Gastroesophageal sphincter (tissue), 3 donors: ENCODE measurements around the gene LNX1.

Experiments
- POLR2AphosphoS5 ChIP-seq: sonication (generic); formaldehyde crosslinking; IDR thresholded peaks from one replicate; pipeline ENCODE4 v1.6.1; 2017; ENCODE audit warnings: antibody characterized with exemption
- TF ChIP-seq, protein P1 (sequence below), 4 experiments: fragments of 200-600 bp in 2 of 4; fragments of 450-650 bp in 2 of 4; sonication (generic) in 1 of 4; IDR thresholded peaks; one replicate each; pipeline ENCODE4 v1.5.1; 2017 to 2019; ENCODE audit warnings: antibody characterized with exemption in 4 of 4, mild to moderate bottlenecking in 2 of 4, moderate library complexity in 2 of 4

DNA sequence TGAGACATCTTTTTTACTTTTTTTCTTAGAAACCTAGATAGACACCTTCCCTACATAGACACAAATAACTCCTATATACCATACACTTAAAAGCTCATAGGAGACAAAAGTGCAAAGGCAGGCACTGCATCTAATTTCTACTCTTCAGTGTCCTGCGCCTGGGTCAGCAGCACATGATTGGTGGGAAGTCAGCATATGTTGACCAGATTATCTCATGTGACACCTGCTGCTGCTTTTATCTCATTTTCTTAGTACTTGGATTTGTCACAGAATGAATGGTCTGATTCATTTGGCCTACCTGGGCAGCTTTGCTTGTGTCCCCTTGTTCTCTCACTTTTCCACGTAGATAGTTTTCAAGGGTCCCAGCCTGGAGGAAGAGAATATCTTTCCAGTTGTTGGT, 24.9 kb upstream of the LNX1 start:
- TF ChIP-seq, protein P1, sequence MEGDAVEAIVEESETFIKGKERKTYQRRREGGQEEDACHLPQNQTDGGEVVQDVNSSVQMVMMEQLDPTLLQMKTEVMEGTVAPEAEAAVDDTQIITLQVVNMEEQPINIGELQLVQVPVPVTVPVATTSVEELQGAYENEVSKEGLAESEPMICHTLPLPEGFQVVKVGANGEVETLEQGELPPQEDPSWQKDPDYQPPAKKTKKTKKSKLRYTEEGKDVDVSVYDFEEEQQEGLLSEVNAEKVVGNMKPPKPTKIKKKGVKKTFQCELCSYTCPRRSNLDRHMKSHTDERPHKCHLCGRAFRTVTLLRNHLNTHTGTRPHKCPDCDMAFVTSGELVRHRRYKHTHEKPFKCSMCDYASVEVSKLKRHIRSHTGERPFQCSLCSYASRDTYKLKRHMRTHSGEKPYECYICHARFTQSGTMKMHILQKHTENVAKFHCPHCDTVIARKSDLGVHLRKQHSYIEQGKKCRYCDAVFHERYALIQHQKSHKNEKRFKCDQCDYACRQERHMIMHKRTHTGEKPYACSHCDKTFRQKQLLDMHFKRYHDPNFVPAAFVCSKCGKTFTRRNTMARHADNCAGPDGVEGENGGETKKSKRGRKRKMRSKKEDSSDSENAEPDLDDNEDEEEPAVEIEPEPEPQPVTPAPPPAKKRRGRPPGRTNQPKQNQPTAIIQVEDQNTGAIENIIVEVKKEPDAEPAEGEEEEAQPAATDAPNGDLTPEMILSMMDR (IDR thresholded peaks at IDR 0.05), result no peak
- no peak for TF ChIP-seq POLR2AphosphoS5
